ENCODE measurements around the gene SUMO4. TPM values are rescaled to one million over a fixed set of nuclear protein-coding genes. Genes with fewer than 3 reads are reported as not detected.

Gene SUMO4
- total RNA-seq, 1 experiment from 2014 or later: 2.4 TPM

- BruUV-seq (replicated peaks): no TSS peak
Observed at GRCh38 chr6:149384464-149384863, 15.6 kb upstream of the SUMO4 start.

DNA sequence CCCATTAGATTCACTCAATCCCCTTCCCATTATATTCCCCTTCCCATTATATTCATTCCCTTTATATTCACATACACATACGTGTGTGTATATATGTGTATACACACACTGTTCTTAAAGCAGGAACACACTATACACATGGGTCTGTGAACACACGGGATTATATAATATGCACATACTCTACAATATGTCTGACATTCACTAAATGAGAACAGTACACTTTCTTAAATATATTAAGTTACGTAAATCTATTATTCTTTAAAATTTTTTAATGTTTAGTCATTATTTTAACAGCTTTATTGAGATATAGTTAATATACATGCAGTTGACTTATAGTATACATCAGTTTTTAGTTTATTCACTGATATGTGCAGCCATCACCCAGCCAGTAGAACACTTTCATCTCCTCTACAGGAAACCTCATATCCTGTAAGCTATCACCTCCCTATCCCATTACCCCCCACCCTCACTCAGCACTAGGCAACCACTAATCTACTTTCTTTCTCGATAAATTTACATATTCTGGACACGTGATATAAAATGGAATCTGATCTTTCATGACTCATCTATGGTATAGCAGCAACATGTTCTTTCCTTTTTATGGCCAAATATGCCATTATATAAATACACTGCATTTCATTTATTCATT, 13.9 kb upstream of the SUMO4 start:
- BruUV-seq (replicated peaks): no TSS peak

More at GRCh38 chr6:149384464-149384863, 15.6 kb upstream of the SUMO4 start:
- Mint-ChIP-seq H3K4me3 (ENCODE audit: unreplicated experiment) (no peak overlapping the region), H3K4me1 (ENCODE audit: low read depth, unreplicated experiment) (no peaks in the 10 kb centered on the region), H3K27ac (ENCODE audit: unreplicated experiment) (no peak overlapping the region), H3K9me3 (ENCODE audit: unreplicated experiment) (no peaks in the 10 kb centered on the region), H3K27me3 (ENCODE audit: insufficient read depth, unreplicated experiment) (no peaks in the 10 kb centered on the region), H3K36me3 (ENCODE audit: insufficient read depth, unreplicated experiment) (peaks cover 46% of the 10 kb centered on the region)
- intact Hi-C loops (cut with micrococcal nuclease; ENCODE audit: unreplicated experiment): no loop called here
- H3K9me3 ChIP-seq: no peaks in the 10 kb centered on the region
- CTCF ChIA-PET: no interaction called here
- no peaks in the 10 kb centered on the region for H3K27me3 ChIP-seq (replicated peaks; ENCODE audit: control insufficient read depth, insufficient read depth, low read length)
- no peak for DNase-seq
- no peaks in the 10 kb centered on the region for H3K36me3 ChIP-seq (ENCODE audit: control insufficient read depth, insufficient read depth, low read length)
- POLR2A ChIA-PET: no interaction called here
- TF ChIP-seq, protein P1, sequence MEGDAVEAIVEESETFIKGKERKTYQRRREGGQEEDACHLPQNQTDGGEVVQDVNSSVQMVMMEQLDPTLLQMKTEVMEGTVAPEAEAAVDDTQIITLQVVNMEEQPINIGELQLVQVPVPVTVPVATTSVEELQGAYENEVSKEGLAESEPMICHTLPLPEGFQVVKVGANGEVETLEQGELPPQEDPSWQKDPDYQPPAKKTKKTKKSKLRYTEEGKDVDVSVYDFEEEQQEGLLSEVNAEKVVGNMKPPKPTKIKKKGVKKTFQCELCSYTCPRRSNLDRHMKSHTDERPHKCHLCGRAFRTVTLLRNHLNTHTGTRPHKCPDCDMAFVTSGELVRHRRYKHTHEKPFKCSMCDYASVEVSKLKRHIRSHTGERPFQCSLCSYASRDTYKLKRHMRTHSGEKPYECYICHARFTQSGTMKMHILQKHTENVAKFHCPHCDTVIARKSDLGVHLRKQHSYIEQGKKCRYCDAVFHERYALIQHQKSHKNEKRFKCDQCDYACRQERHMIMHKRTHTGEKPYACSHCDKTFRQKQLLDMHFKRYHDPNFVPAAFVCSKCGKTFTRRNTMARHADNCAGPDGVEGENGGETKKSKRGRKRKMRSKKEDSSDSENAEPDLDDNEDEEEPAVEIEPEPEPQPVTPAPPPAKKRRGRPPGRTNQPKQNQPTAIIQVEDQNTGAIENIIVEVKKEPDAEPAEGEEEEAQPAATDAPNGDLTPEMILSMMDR (IDR thresholded peaks at IDR 0.05; ENCODE audit: insufficient read depth in 1 of 2, low read depth in 1 of 2, low read length in 1 of 2, severe bottlenecking in 1 of 2, unreplicated experiment in 1 of 2): no peak
- no peaks in the 10 kb centered on the region for H3K4me1 ChIP-seq
- no peak overlapping the region for H3K4me3 ChIP-seq (ENCODE audit: low read depth, low read length)

GRCh38 chr6:149387779-149388512, 12.1 kb upstream of the SUMO4 start:
- peaks cover 46% of the 10 kb centered on the region for H3K36me3 Mint-ChIP-seq (ENCODE audit: insufficient read depth, unreplicated experiment)
- no peak for DNase-seq

More for the DNA sequence above, 13.9 kb upstream of the SUMO4 start:
- H3K4me1 Mint-ChIP-seq (ENCODE audit: low read depth, unreplicated experiment): no peaks in the 10 kb centered on the region
- no peaks in the 10 kb centered on the region for H3K9me3 Mint-ChIP-seq (ENCODE audit: unreplicated experiment)
- Histone ChIP-seq H3K4me1 (no peaks in the 10 kb centered on the region), H3K27me3 (replicated peaks; ENCODE audit: control insufficient read depth, insufficient read depth, low read length) (no peaks in the 10 kb centered on the region), H3K36me3 (ENCODE audit: control insufficient read depth, insufficient read depth, low read length) (no peaks in the 10 kb centered on the region), H3K9me3 (no peaks in the 10 kb centered on the region), H3K4me3 (ENCODE audit: low read depth, low read length) (no peak overlapping the region)
- H3K27ac Mint-ChIP-seq (ENCODE audit: unreplicated experiment): no peak overlapping the region
- peaks cover 43% of the 10 kb centered on the region for H3K36me3 Mint-ChIP-seq (ENCODE audit: insufficient read depth, unreplicated experiment)
- CTCF ChIA-PET: no interaction called here
- TF ChIP-seq, protein P1 (IDR thresholded peaks at IDR 0.05; ENCODE audit: insufficient read depth in 1 of 2, low read depth in 1 of 2, low read length in 1 of 2, severe bottlenecking in 1 of 2, unreplicated experiment in 1 of 2): no peak
- H3K27me3 Mint-ChIP-seq (ENCODE audit: insufficient read depth, unreplicated experiment): no peaks in the 10 kb centered on the region
- POLR2A ChIA-PET: no interaction called here
- no peak for DNase-seq
- intact Hi-C loops (cut with micrococcal nuclease; ENCODE audit: unreplicated experiment): no loop called here
- no peak overlapping the region for H3K4me3 Mint-ChIP-seq (ENCODE audit: unreplicated experiment)

More at GRCh38 chr6:149387779-149388512, 12.1 kb upstream of the SUMO4 start:
- CTCF ChIA-PET: no interaction called here
- H3K27ac Mint-ChIP-seq (ENCODE audit: unreplicated experiment): no peak overlapping the region
- H3K9me3 Mint-ChIP-seq (ENCODE audit: unreplicated experiment): no peaks in the 10 kb centered on the region
- Histone ChIP-seq H3K4me3 (ENCODE audit: low read depth, low read length) (no peak overlapping the region), H3K36me3 (ENCODE audit: control insufficient read depth, insufficient read depth, low read length) (0 out of 2 replicates have a peak, but pooled peaks cover 1% of the 10 kb centered on the region), H3K4me1 (no peaks in the 10 kb centered on the region), H3K27me3 (replicated peaks; ENCODE audit: control insufficient read depth, insufficient read depth, low read length) (no peaks in the 10 kb centered on the region), H3K9me3 (no peaks in the 10 kb centered on the region)
- no peak overlapping the region for H3K4me3 Mint-ChIP-seq (ENCODE audit: unreplicated experiment)
- intact Hi-C loops (cut with micrococcal nuclease; ENCODE audit: unreplicated experiment): no loop called here
- TF ChIP-seq, protein P1 (IDR thresholded peaks at IDR 0.05; ENCODE audit: insufficient read depth in 1 of 2, low read depth in 1 of 2, low read length in 1 of 2, severe bottlenecking in 1 of 2, unreplicated experiment in 1 of 2): no peak
- BruUV-seq (replicated peaks): no TSS peak
- no peaks in the 10 kb centered on the region for H3K4me1 Mint-ChIP-seq (ENCODE audit: low read depth, unreplicated experiment)
- POLR2A ChIA-PET: interaction anchor here (0.6 kb wide), 1 partner anchor 63 kb away, joined by 7 read pairs; no protein-coding TSS in a partner anchor
- H3K27me3 Mint-ChIP-seq (ENCODE audit: insufficient read depth, unreplicated experiment): no peaks in the 10 kb centered on the region

Data from Caco-2 (cell line).